WERI-Rb-1 (cell line): ENCODE data around the gene KLHL29.
A peak's percentile ranks its signal among the peaks of the same experiment; 100 is the strongest.

ENCODE experiments used
- DNase-seq: peaks from one replicate; pipeline ENCODE4 v3.0.0-alpha.2; 2020
- H3K27ac ChIP-seq: fragments of 250-450 bp; sonication (Bioruptor Pico); 2 replicates; pipeline ENCODE4 v1.5.1; 2020; ENCODE audit warnings: mild to moderate bottlenecking, moderate library complexity
- H3K27me3 ChIP-seq: fragments of 250-450 bp; sonication (Bioruptor Pico); 2 replicates; pipeline ENCODE4 v1.5.1; 2021; ENCODE audit warnings: mild to moderate bottlenecking, low read depth, moderate library complexity; ENCODE audit not compliant: insufficient read depth, severe bottlenecking
- H3K36me3 ChIP-seq: fragments of 250-450 bp; sonication (Bioruptor Pico); 2 replicates; pipeline ENCODE4 v1.5.1; 2020; ENCODE audit warnings: mild to moderate bottlenecking, moderate library complexity
- H3K4me3 ChIP-seq: 2 replicates; pipeline ENCODE4 v1.5.1; 2011; ENCODE audit warnings: low read depth, mild to moderate bottlenecking, control low read depth, low read length
- H3K9me3 ChIP-seq: fragments of 250-450 bp; sonication (Bioruptor Pico); 2 replicates; pipeline ENCODE4 v1.5.1; 2021; ENCODE audit warnings: mild to moderate bottlenecking, moderate library complexity; ENCODE audit not compliant: severe bottlenecking
- CTCF ChIP-seq: IDR thresholded peaks from 2 replicates; pipeline ENCODE4 v1.5.1; 2011; ENCODE audit warnings: low read depth, mild to moderate bottlenecking, control low read depth, inconsistent platforms, low read length

The KLHL29 gene

GRCh38 chr2:23452372-23452771, 67.4 kb downstream of the KLHL29 start:
- Histone ChIP-seq H3K36me3 (peaks cover 3% of the 10 kb centered on the region; the same call in 1 of the 2 replicates), H3K4me3 (no peak overlapping the region), H3K27ac (no peak overlapping the region), H3K27me3 (no peaks in the 10 kb centered on the region), H3K9me3 (no peaks in the 10 kb centered on the region)
- TF ChIP-seq CTCF: no peak
- no peak for DNase-seq

GRCh38 chr2:23452853-23453420, 68.0 kb downstream of the KLHL29 start:
- H3K4me3 ChIP-seq: no peak overlapping the region
- peaks cover 3% of the 10 kb centered on the region; the same call in 1 of the 2 replicates for H3K36me3 ChIP-seq
- TF ChIP-seq CTCF: no peak
- no peaks in the 10 kb centered on the region for H3K27me3 ChIP-seq
- peak overlapping the region; percentile 51 for H3K27ac ChIP-seq
- no peak for DNase-seq
- no peaks in the 10 kb centered on the region for H3K9me3 ChIP-seq

- H3K27ac ChIP-seq: peak overlapping the region; percentile 51
- H3K36me3 ChIP-seq: peaks cover 3% of the 10 kb centered on the region; the same call in 1 of the 2 replicates
- no peak overlapping the region for H3K4me3 ChIP-seq
- no peaks in the 10 kb centered on the region for H3K9me3 ChIP-seq
- TF ChIP-seq CTCF: no peak
- H3K27me3 ChIP-seq: no peaks in the 10 kb centered on the region
- no peak for DNase-seq
These were observed 68.5 kb downstream of the KLHL29 start for GRCh38 chr2:23453432-23453831.

GRCh38 chr2:23453836-23454460, 69.0 kb downstream of the KLHL29 start:
- Histone ChIP-seq H3K27ac (peak overlapping the region; percentile 51), H3K27me3 (no peaks in the 10 kb centered on the region), H3K36me3 (peaks cover 3% of the 10 kb centered on the region; the same call in 1 of the 2 replicates), H3K9me3 (no peaks in the 10 kb centered on the region), H3K4me3 (no peak overlapping the region)
- TF ChIP-seq CTCF: no peak
- DNase-seq: peak; percentile 85

GRCh38 chr2:23454501-23455120, 69.6 kb downstream of the KLHL29 start:
- TF ChIP-seq CTCF: no peak
- Histone ChIP-seq H3K9me3 (no peaks in the 10 kb centered on the region), H3K27me3 (no peaks in the 10 kb centered on the region), H3K27ac (peak overlapping the region; percentile 51), H3K36me3 (peaks cover 3% of the 10 kb centered on the region; the same call in 1 of the 2 replicates), H3K4me3 (no peak overlapping the region)
- no peak for DNase-seq
